22Rv1 (cell line): Measurements from ENCODE around the gene PAPPA.

Source experiments
- CTCF ChIP-seq: fragments of 450-650 bp; IDR thresholded peaks from 2 replicates; pipeline ENCODE4 v1.5.1; 2017; ENCODE audit warnings: mild to moderate bottlenecking
- ZFX ChIP-seq: fragments of 450-650 bp; IDR thresholded peaks from 2 replicates; pipeline ENCODE4 v1.6.1; 2017; ENCODE audit warnings: antibody characterized with exemption, borderline replicate concordance

GRCh38 chr9:116202219-116202912 lies 48.8 kb downstream of the PAPPA start:
- TF ChIP-seq CTCF (no peak), ZFX (no peak)
